SJCRH30 (cell line): ENCODE results near the gene PATE2. TPM values are rescaled to one million over a fixed set of nuclear protein-coding genes. Genes with fewer than 3 reads are reported as not detected.

Experiments used
- DNase-seq, 2 experiments: peaks; one replicate each; pipeline ENCODE4 v3.0.0-alpha.2; 2015 to 2020
- H3K27ac ChIP-seq: fragments of 250-450 bp; sonication (Bioruptor Pico); 2 replicates; pipeline ENCODE4 v1.5.1; 2020; ENCODE audit warnings: mild to moderate bottlenecking, moderate library complexity
- H3K27me3 ChIP-seq: fragments of 250-450 bp; sonication (Bioruptor Pico); 2 replicates; pipeline ENCODE4 v1.5.1; 2020; ENCODE audit warnings: mild to moderate bottlenecking, moderate library complexity
- H3K36me3 ChIP-seq: fragments of 250-450 bp; sonication (Bioruptor Pico); 2 replicates; pipeline ENCODE4 v1.5.1; 2020; ENCODE audit warnings: mild to moderate bottlenecking, moderate library complexity
- H3K4me1 ChIP-seq: fragments of 250-450 bp; sonication (Bioruptor Pico); 2 replicates; pipeline ENCODE4 v1.5.1; 2020; ENCODE audit warnings: mild to moderate bottlenecking, moderate library complexity
- H3K4me3 ChIP-seq: fragments of 250-450 bp; sonication (Bioruptor Pico); 2 replicates; pipeline ENCODE4 v1.5.1; 2020; ENCODE audit warnings: mild to moderate bottlenecking, moderate library complexity
- H3K9me3 ChIP-seq: fragments of 250-450 bp; sonication (Bioruptor Pico); replicated peaks from 2 replicates; pipeline ENCODE4 v1.5.1; 2020; ENCODE audit warnings: mild to moderate bottlenecking, moderate library complexity
- total RNA-seq: library from RNA; depleted of rRNA; stranded (reverse); fragments of >200 nt; shearing (Covaris generic); gene quantifications from 2 replicates; pipeline ENCODE4 v1.2.3, GENCODE V29; 2014; rRNA removed

The PATE2 gene
- 0.25 TPM in 1 of 2 replicates, not detected in the other for total RNA-seq

DNA sequence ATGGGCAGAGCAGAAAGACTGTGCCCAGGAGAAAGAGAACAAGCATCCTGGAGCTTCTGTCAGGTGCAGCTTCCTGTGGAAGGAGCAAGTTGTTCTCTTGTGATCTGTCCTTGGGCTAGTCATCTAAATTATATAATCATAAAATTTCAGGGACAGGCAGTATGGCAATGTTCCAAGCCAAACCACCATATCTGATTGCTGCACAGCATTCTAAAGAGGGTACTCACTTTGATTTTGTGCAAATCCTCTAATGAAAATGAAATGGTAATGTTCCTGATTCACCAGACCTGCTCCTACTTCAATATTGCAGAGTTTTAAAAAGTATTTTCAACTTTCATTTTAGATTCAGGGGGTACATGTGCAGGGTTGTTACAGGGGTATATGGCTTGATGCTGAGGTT is at the start of gene PATE2:
Gene PATE2 (minus strand): TSS at position 101 of the 400 bp plus-strand sequence. CDS start 55 bp downstream, at position 46.
- H3K36me3 ChIP-seq = no peaks in the 10 kb centered on the region
- H3K4me3 ChIP-seq = no peak within 1 kb of the TSS
- 0 out of 2 replicates have a peak, but pooled peaks cover 3% of the 10 kb centered on the region for H3K4me1 ChIP-seq
- no peaks in the 10 kb centered on the region for H3K27me3 ChIP-seq
- H3K27ac ChIP-seq = no peak within 1 kb of the TSS
- no peak for DNase-seq
- H3K9me3 ChIP-seq = no peaks in the 10 kb centered on the region

DNA sequence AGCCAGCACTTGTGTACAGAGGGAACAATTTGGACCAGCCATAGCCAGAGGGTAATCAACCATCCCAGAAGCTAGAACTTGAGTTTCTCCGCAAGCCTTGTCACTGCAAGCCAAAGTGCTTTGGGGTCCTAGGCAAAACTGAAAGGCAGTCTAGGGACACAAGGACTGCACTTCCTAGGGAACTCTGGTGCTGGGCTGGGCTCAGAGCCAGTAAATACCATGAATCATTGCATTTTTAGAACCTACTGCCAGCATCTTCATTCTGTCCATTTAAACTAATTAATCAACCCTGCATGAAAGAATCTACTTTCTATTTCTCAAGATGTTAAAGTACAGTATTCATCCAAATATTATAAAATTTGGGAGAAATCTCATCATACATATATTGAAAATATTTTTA is 29.3 kb upstream of the PATE2 start:
- Histone ChIP-seq H3K9me3 (no peaks in the 10 kb centered on the region), H3K4me1 (no peaks in the 10 kb centered on the region), H3K27me3 (no peaks in the 10 kb centered on the region), H3K4me3 (no peak overlapping the region), H3K36me3 (no peaks in the 10 kb centered on the region), H3K27ac (no peak overlapping the region)
- no peak for DNase-seq

DNA sequence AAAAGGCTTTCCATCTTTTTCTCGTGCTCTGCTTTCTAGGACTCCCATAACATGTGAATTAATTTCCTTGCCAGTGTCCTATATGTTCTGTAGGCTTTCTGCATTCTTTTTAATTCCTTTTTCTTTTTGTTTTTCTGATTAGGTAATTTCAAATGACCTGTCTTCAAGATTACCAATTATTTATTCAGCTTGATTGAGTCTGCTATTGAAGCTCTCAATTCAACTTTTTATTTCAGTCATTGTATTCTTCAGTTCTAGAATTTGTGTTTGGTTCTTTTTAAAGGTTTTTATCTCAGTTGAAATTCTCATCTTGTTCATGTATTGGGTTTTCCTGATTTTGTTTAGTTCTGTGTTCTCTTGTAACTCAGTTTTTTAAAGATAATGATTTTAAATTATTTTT is 23.8 kb upstream of the PATE2 start:
- no peak overlapping the region for H3K4me3 ChIP-seq
- no peaks in the 10 kb centered on the region for H3K27me3 ChIP-seq
- no peaks in the 10 kb centered on the region for H3K4me1 ChIP-seq
- H3K36me3 ChIP-seq = no peaks in the 10 kb centered on the region
- no peak overlapping the region for H3K27ac ChIP-seq
- no peaks in the 10 kb centered on the region for H3K9me3 ChIP-seq
- no peak for DNase-seq

DNA sequence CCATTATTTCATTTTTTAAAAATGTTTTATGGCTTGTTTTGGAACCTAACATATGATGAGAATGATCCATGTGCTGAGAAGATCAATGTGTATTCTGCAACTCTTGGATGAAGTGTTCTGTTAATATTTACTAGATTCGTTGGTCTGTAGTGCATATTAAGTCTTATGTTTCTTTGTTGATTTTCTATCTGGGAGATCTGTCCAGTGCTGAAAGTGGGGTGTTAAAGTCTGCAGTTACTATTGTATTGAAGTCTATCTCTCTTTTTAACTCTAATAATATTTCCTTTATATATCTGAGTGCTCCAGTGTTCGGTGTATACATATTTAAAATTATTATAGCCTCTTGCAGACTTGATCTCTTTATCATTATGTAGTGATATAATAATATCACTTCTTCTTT is 21.2 kb upstream of the PATE2 start:
- no peak overlapping the region for H3K27ac ChIP-seq
- H3K36me3 ChIP-seq = no peaks in the 10 kb centered on the region
- H3K4me3 ChIP-seq = no peak overlapping the region
- H3K27me3 ChIP-seq = no peaks in the 10 kb centered on the region
- no peaks in the 10 kb centered on the region for H3K4me1 ChIP-seq
- DNase-seq = no peak
- H3K9me3 ChIP-seq = no peaks in the 10 kb centered on the region

DNA sequence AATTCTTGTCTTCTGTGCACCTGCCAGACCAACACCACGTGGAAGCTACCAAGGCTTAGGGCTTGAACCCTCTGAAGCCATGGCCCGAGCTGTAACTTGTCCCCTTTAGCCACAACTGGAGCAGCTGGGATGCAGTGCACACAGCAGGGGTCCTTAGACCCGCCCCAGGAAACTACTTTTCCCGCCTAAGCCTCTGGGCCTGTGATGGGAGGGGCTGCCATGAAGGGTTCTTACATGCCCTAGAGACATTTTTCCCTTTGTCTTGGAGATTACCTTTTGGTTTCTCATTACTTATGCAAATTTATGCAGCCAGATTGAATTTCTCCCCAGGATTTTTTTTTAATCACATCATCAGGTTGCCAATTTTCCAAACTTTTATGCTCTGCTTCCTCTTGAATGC is 19.0 kb upstream of the PATE2 start:
- H3K27ac ChIP-seq = no peak overlapping the region
- H3K36me3 ChIP-seq = no peaks in the 10 kb centered on the region
- no peaks in the 10 kb centered on the region for H3K27me3 ChIP-seq
- no peaks in the 10 kb centered on the region for H3K9me3 ChIP-seq
- no peaks in the 10 kb centered on the region for H3K4me1 ChIP-seq
- no peak for DNase-seq
- H3K4me3 ChIP-seq = no peak overlapping the region

- Histone ChIP-seq H3K27ac (no peak overlapping the region), H3K36me3 (no peaks in the 10 kb centered on the region), H3K27me3 (no peaks in the 10 kb centered on the region), H3K4me1 (no peaks in the 10 kb centered on the region), H3K4me3 (no peak overlapping the region), H3K9me3 (no peaks in the 10 kb centered on the region)
- DNase-seq = no peak
Measured at GRCh38 chr11:125790825-125791224, 12.2 kb upstream of the PATE2 start.

DNA sequence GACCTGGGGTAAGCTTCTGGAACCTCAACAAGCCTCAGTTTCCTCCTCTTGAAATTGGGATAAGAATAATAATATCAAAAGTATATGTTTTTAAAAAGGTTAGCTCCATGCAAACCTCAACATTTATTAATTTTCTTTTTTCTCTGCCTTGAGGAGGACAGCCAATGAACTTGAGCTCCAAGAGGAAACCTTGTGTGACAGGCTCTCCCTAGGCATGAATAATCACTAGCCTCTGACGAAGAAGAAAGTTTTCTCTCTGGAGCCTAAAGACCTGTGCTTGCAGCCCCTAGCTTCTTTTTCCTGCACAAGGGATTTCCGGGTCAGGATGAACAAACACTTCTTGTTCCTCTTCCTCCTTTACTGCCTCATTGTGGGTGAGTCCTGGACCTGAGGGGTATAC is 9.2 kb upstream of the PATE2 start, which contains the start of gene PATE3:
Gene PATE3 (plus strand): TSS at position 301 of the 400 bp plus-strand sequence. CDS start 25 bp downstream, at position 326.
- Histone ChIP-seq H3K9me3 (no peaks in the 10 kb centered on the region), H3K4me1 (no peaks in the 10 kb centered on the region), H3K4me3 (no peak within 1 kb of the TSS), H3K27me3 (no peaks in the 10 kb centered on the region), H3K36me3 (no peaks in the 10 kb centered on the region), H3K27ac (no peak within 1 kb of the TSS)
- DNase-seq = no peak

DNA sequence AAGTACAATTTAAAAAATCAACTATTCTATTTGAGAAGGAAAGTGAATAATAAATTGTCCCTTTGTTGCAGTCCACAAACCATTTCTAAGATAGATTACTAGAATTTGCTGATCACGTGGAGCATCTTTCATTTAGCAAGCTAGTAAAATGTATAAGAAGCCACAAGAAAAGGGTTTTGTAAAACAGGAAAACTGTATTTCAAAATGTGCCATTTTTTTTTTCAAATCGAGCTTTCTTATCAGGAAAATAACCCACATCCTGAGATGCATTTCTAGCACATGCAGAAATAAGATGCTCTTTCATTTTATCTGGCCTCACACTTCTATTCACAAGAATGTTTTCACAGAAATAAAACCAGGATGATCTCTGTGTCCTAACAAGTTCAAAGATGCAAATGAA is 6.0 kb upstream of the PATE2 start:
- H3K27me3 ChIP-seq = no peaks in the 10 kb centered on the region
- no peaks in the 10 kb centered on the region for H3K36me3 ChIP-seq
- no peaks in the 10 kb centered on the region for H3K9me3 ChIP-seq
- no peak for DNase-seq
- H3K4me3 ChIP-seq = no peak overlapping the region
- no peak overlapping the region for H3K27ac ChIP-seq
- no peaks in the 10 kb centered on the region for H3K4me1 ChIP-seq

- H3K36me3 ChIP-seq = no peaks in the 10 kb centered on the region
- H3K4me3 ChIP-seq = no peak overlapping the region
- peak; percentile 5 to 37 for DNase-seq
- no peaks in the 10 kb centered on the region for H3K9me3 ChIP-seq
- no peak overlapping the region for H3K27ac ChIP-seq
- 0 out of 2 replicates have a peak, but pooled peaks cover 3% of the 10 kb centered on the region for H3K4me1 ChIP-seq
- H3K27me3 ChIP-seq = no peaks in the 10 kb centered on the region
Measured at GRCh38 chr11:125777309-125777708, 1.3 kb downstream of the PATE2 start.

DNA sequence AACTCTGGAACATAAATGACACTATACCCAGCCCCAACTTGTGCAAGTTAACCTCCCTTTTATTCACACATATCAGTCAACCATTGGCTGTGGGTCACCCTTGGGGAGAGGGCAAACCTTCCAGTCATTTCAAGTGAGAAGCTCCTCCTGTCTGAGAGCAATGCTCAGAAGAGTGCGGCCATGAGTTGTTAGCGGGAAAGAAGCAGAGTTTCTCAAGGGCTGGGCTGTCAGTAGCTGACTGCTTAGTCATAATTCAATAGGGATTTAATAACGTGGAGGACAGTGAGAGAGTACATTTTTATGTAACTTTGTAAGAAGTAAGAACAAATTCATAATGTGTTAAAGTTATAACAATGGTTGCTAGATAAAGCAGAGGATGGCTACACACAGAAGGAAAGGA is 5.1 kb downstream of the PATE2 start:
- no peak overlapping the region for H3K27ac ChIP-seq
- no peak for DNase-seq
- H3K36me3 ChIP-seq = no peaks in the 10 kb centered on the region
- H3K9me3 ChIP-seq = no peaks in the 10 kb centered on the region
- no peaks in the 10 kb centered on the region for H3K27me3 ChIP-seq
- 0 out of 2 replicates have a peak, but pooled peaks cover 3% of the 10 kb centered on the region for H3K4me1 ChIP-seq
- no peak overlapping the region for H3K4me3 ChIP-seq

GRCh38 chr11:125772834-125773505 is 5.7 kb downstream of the PATE2 start:
- H3K4me3 ChIP-seq = no peak overlapping the region
- no peak overlapping the region for H3K27ac ChIP-seq
- no peak for DNase-seq
- no peaks in the 10 kb centered on the region for H3K27me3 ChIP-seq
- H3K4me1 ChIP-seq = 0 out of 2 replicates have a peak, but pooled peaks cover 3% of the 10 kb centered on the region
- H3K9me3 ChIP-seq = no peaks in the 10 kb centered on the region
- H3K36me3 ChIP-seq = no peaks in the 10 kb centered on the region

GRCh38 chr11:125770583-125770982 is 8.0 kb downstream of the PATE2 start:
- no peaks in the 10 kb centered on the region for H3K9me3 ChIP-seq
- no peak overlapping the region for H3K4me3 ChIP-seq
- H3K27ac ChIP-seq = no peak overlapping the region
- no peaks in the 10 kb centered on the region for H3K36me3 ChIP-seq
- no peaks in the 10 kb centered on the region for H3K4me1 ChIP-seq
- no peak for DNase-seq
- H3K27me3 ChIP-seq = no peaks in the 10 kb centered on the region

- Histone ChIP-seq H3K4me3 (no peak overlapping the region), H3K36me3 (no peaks in the 10 kb centered on the region), H3K27ac (no peak overlapping the region), H3K27me3 (no peaks in the 10 kb centered on the region), H3K4me1 (no peaks in the 10 kb centered on the region), H3K9me3 (no peaks in the 10 kb centered on the region)
- DNase-seq = no peak
Measured at GRCh38 chr11:125768336-125769046, 10.1 kb downstream of the PATE2 start.

- Histone ChIP-seq H3K36me3 (no peaks in the 10 kb centered on the region), H3K27ac (no peak overlapping the region), H3K27me3 (no peaks in the 10 kb centered on the region), H3K4me3 (no peak overlapping the region), H3K4me1 (no peaks in the 10 kb centered on the region), H3K9me3 (no peaks in the 10 kb centered on the region)
- no peak for DNase-seq
Measured at GRCh38 chr11:125766251-125766650, 12.4 kb downstream of the PATE2 start.

- H3K4me1 ChIP-seq = no peaks in the 10 kb centered on the region
- H3K9me3 ChIP-seq = no peaks in the 10 kb centered on the region
- no peak for DNase-seq
- H3K36me3 ChIP-seq = no peaks in the 10 kb centered on the region
- H3K27me3 ChIP-seq = no peaks in the 10 kb centered on the region
- no peak overlapping the region for H3K27ac ChIP-seq
- no peak overlapping the region for H3K4me3 ChIP-seq
Measured at GRCh38 chr11:125763483-125763882, 15.1 kb downstream of the PATE2 start.
